Spleen (tissue), 7 donors: ENCODE results near the gene FGF21.

ENCODE experiments used
- POLR2A ChIP-seq, 3 donors: fragments of 450-650 bp; IDR thresholded peaks; one replicate each; pipeline ENCODE4 v1.5.1; 2017; ENCODE audit warnings: antibody characterized with exemption in 3 of 3, mild to moderate bottlenecking in 1 of 3
- POLR2AphosphoS5 ChIP-seq, 3 donors: sonication (generic); formaldehyde crosslinking; IDR thresholded peaks; one replicate each; pipeline ENCODE4 v1.5.1; 2017; ENCODE audit warnings: antibody characterized with exemption in 3 of 3
- TF ChIP-seq, protein P1 (sequence below), 11 experiments: fragments of 200-600 bp in 7 of 11; fragments of 450-650 bp in 4 of 11; sonication (generic) in 4 of 11; IDR thresholded peaks in 8 of 11; conservative IDR thresholded peaks in 3 of 11; 1 replicate in 7 of 11; 2 replicates in 4 of 11; pipeline versions ENCODE4 v1.4.0 to v1.8.0; 2016 to 2021; ENCODE audit warnings: antibody characterized with exemption in 11 of 11, inconsistent platforms in 4 of 11, mild to moderate bottlenecking in 1 of 11
- donor health status: DM: no; HTN: no; CAD: no; lungs with moderate emphysema.
- donor health status: DM: no; HTN: no; CAD: no.
- donor health status: DM: no; HTN: no; CAD: no.

DNA sequence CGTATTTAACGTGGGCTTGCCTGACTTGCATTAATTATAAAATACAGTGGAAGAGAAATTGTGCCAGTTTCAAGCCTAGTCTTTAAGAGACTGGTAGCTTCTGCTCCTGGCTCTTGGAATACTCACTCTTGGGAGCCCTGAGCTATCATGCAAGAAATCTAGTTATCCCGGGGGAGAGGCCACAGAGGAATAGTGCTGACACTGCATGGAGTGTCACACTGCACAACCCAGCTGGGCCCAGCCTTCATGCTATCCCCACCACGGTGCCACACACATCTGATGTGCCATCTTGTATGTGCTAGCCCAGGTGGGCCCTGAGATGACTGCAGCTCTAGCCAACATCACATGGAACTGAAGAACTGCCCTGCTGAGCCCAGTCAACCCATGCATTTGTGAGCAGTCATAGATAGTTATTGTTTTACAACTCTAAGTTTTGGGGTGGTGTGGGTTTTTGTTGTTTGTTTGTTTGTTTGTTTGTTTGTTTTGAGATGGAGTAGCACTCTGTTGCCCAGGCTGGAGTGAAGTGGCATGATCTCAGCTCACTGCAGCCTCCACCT is 44.1 kb upstream of the FGF21 start:
- no peak for TF ChIP-seq POLR2AphosphoS5 (IDR thresholded peaks at IDR 0.05)
- TF ChIP-seq, protein P1, sequence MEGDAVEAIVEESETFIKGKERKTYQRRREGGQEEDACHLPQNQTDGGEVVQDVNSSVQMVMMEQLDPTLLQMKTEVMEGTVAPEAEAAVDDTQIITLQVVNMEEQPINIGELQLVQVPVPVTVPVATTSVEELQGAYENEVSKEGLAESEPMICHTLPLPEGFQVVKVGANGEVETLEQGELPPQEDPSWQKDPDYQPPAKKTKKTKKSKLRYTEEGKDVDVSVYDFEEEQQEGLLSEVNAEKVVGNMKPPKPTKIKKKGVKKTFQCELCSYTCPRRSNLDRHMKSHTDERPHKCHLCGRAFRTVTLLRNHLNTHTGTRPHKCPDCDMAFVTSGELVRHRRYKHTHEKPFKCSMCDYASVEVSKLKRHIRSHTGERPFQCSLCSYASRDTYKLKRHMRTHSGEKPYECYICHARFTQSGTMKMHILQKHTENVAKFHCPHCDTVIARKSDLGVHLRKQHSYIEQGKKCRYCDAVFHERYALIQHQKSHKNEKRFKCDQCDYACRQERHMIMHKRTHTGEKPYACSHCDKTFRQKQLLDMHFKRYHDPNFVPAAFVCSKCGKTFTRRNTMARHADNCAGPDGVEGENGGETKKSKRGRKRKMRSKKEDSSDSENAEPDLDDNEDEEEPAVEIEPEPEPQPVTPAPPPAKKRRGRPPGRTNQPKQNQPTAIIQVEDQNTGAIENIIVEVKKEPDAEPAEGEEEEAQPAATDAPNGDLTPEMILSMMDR (IDR thresholded peaks at IDR 0.05 in 8 of 11, conservative IDR thresholded peaks at IDR 0.05 in 3 of 11): no peak
- TF ChIP-seq POLR2A (IDR thresholded peaks at IDR 0.05): no peak
